ENCODE data around the gene CHST12.
"Not testable (repeated sequence)": the region's sequence is repeated elsewhere in the genome, so short reads cannot be mapped to it uniquely, and the experiment has no call there.

GRCh38 chr7:2377492-2377891, 25.9 kb upstream of the CHST12 start:
- TF ChIP-seq CTCF, POLR2AphosphoS5, POLR2A, EP300 (IDR thresholded peaks at IDR 0.05): not testable (repeated sequence)
